Measurements from ENCODE around the gene NAMPT. TPM values are rescaled to one million over a fixed set of nuclear protein-coding genes. Genes with fewer than 3 reads are reported as not detected.

Gene NAMPT
- total and polyA plus RNA-seq, 9 of the 15 experiments (the other 6 are each of a cell fraction or from before 2014, with no cell fraction given): 41.1 to 160 (median 106) TPM

DNA sequence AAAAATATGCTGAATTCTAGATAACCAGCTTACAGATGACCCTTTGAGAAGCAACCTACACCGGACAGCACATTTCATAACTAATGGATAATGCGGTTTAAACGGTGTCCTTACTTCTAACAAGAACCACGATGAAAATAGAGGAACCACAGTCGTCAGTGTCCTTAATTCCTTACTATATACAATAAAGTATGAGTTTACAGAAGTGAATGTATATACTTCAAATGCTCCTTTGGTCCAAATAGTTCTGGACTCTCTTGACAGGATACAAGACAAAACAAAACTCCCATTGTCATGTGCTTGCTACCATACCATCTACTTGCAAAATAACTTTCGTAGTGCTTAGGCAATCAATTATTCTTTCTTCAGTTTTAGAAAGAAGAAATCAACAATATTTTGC lies 2.4 kb downstream of the NAMPT start (continued):
- TF ChIP-seq, protein P1, sequence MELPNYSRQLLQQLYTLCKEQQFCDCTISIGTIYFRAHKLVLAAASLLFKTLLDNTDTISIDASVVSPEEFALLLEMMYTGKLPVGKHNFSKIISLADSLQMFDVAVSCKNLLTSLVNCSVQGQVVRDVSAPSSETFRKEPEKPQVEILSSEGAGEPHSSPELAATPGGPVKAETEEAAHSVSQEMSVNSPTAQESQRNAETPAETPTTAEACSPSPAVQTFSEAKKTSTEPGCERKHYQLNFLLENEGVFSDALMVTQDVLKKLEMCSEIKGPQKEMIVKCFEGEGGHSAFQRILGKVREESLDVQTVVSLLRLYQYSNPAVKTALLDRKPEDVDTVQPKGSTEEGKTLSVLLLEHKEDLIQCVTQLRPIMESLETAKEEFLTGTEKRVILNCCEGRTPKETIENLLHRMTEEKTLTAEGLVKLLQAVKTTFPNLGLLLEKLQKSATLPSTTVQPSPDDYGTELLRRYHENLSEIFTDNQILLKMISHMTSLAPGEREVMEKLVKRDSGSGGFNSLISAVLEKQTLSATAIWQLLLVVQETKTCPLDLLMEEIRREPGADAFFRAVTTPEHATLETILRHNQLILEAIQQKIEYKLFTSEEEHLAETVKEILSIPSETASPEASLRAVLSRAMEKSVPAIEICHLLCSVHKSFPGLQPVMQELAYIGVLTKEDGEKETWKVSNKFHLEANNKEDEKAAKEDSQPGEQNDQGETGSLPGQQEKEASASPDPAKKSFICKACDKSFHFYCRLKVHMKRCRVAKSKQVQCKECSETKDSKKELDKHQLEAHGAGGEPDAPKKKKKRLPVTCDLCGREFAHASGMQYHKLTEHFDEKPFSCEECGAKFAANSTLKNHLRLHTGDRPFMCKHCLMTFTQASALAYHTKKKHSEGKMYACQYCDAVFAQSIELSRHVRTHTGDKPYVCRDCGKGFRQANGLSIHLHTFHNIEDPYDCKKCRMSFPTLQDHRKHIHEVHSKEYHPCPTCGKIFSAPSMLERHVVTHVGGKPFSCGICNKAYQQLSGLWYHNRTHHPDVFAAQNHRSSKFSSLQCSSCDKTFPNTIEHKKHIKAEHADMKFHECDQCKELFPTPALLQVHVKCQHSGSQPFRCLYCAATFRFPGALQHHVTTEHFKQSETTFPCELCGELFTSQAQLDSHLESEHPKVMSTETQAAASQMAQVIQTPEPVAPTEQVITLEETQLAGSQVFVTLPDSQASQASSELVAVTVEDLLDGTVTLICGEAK (IDR thresholded peaks at IDR 0.05): 0 out of 2 replicates have a peak, but pooled peaks have one; percentile 40
- TF ChIP-seq, protein P1 (CRISPR knock-in tag; IDR thresholded peaks at IDR 0.05): no peak
- TF ChIP-seq DNMT1 (IDR thresholded peaks at IDR 0.05) (no peak), ZBTB17 (CRISPR knock-in tag; IDR thresholded peaks at IDR 0.05) (no peak), RBM15 (IDR thresholded peaks at IDR 0.05; ENCODE audit: insufficient read depth, low read length) (no peak), PREB (CRISPR knock-in tag; IDR thresholded peaks at IDR 0.05) (no peak), ZNF282 (CRISPR knock-in tag; IDR thresholded peaks at IDR 0.05) (no peak), ETV1 (tag; conservative IDR thresholded peaks at IDR 0.05; ENCODE audit: low read depth) (no peak; the same call in 1 of the 2 replicates), PML (IDR thresholded peaks at IDR 0.05; ENCODE audit: low read length) (no peak)

Measured in K562 (cell line).